ENCODE results near the gene BLVRB.

The BLVRB gene

GRCh38 chr19:40424637-40425449 is 40.7 kb downstream of the BLVRB start:
- TF ChIP-seq CTCF (IDR thresholded peaks at IDR 0.05; ENCODE audit: low read depth, low read length) = no peak
- Histone ChIP-seq H3K4me3 (ENCODE audit: low read depth, low read length) (peak overlapping the region; percentile 88), H3K36me3 (0 out of 2 replicates have a peak, but pooled peaks cover 3% of the 10 kb centered on the region), H3K9me3 (ENCODE audit: severe bottlenecking) (no peaks in the 10 kb centered on the region), H3K27ac (peak overlapping the region; percentile 95), H3K27me3 (ENCODE audit: insufficient read depth, low read depth, severe bottlenecking) (no peaks in the 10 kb centered on the region)
- DNase-seq = no peak

- no peak overlapping the region for H3K4me3 ChIP-seq (ENCODE audit: low read depth, low read length)
- no peaks in the 10 kb centered on the region for H3K9me3 ChIP-seq (ENCODE audit: severe bottlenecking)
- no peak for DNase-seq
- H3K36me3 ChIP-seq = 0 out of 2 replicates have a peak, but pooled peaks cover 3% of the 10 kb centered on the region
- no peak for TF ChIP-seq CTCF (IDR thresholded peaks at IDR 0.05; ENCODE audit: low read depth, low read length)
- no peaks in the 10 kb centered on the region for H3K27me3 ChIP-seq (ENCODE audit: insufficient read depth, low read depth, severe bottlenecking)
- no peak overlapping the region for H3K27ac ChIP-seq
These were observed 41.6 kb downstream of the BLVRB start for GRCh38 chr19:40423938-40424337.

- Histone ChIP-seq H3K4me3 (ENCODE audit: low read depth, low read length) (no peak overlapping the region), H3K36me3 (0 out of 2 replicates have a peak, but pooled peaks cover 3% of the 10 kb centered on the region), H3K27me3 (ENCODE audit: insufficient read depth, low read depth, severe bottlenecking) (no peaks in the 10 kb centered on the region), H3K27ac (no peak overlapping the region), H3K9me3 (ENCODE audit: severe bottlenecking) (no peaks in the 10 kb centered on the region)
- TF ChIP-seq CTCF (IDR thresholded peaks at IDR 0.05; ENCODE audit: low read depth, low read length) = no peak
- DNase-seq = no peak
These were observed 42.6 kb downstream of the BLVRB start for GRCh38 chr19:40422748-40423566.

- no peak for TF ChIP-seq CTCF (IDR thresholded peaks at IDR 0.05; ENCODE audit: low read depth, low read length)
- no peaks in the 10 kb centered on the region for H3K27me3 ChIP-seq (ENCODE audit: insufficient read depth, low read depth, severe bottlenecking)
- DNase-seq = no peak
- 0 out of 2 replicates have a peak, but pooled peaks cover 3% of the 10 kb centered on the region for H3K36me3 ChIP-seq
- peak overlapping the region; percentile 96; the same call in 1 of the 2 replicates for H3K27ac ChIP-seq
- no peak overlapping the region for H3K4me3 ChIP-seq (ENCODE audit: low read depth, low read length)
- H3K9me3 ChIP-seq (ENCODE audit: severe bottlenecking) = no peaks in the 10 kb centered on the region
These were observed 43.4 kb downstream of the BLVRB start for GRCh38 chr19:40421993-40422747.

Data from WERI-Rb-1 (cell line).